ENCODE results near the gene ZNF605. TPM values are rescaled to one million over a fixed set of nuclear protein-coding genes. Genes with fewer than 3 reads are reported as not detected.

Gene ZNF605
- total and polyA plus RNA-seq, 2 of the 8 experiments (the other 6 are each of a cell fraction or from before 2014, with no cell fraction given), result 3.6 to 20.3 TPM

- H3K14ac ChIP-seq (ENCODE audit: insufficient read length), result no peak overlapping the region
- no peak overlapping the region for H2BK15ac ChIP-seq (ENCODE audit: low read length)
- H3K4me2 ChIP-seq (ENCODE audit: insufficient read depth in 1 of 2, low read depth in 2 of 2, low read length in 2 of 2), result no peak overlapping the region
- no peaks in the 10 kb centered on the region for H3K23me2 ChIP-seq (ENCODE audit: low read depth, low read length)
- DNase-seq (ENCODE audit: low read depth in 1 of 2, low spot score in 2 of 2) (no peak), FAIRE-seq (no peak)
- no peak overlapping the region for H3K23ac ChIP-seq (ENCODE audit: insufficient read length)
- H4K91ac ChIP-seq (replicated peaks; ENCODE audit: insufficient read length, low read length), result no peak overlapping the region
- H3K27me3 ChIP-seq (replicated peaks in 1 of 4; ENCODE audit: control insufficient read depth in 3 of 4, extremely low read depth in 1 of 4, insufficient read depth in 3 of 4, low read length in 3 of 4), result no peaks in the 10 kb centered on the region
- 92% methylated on average over 5 of the region's 5 CpGs; no CpG with 5 or more reads in 1 of the 2 experiments for WGBS, 2 experiments (ENCODE audit: extremely low coverage in 1 of 2, insufficient coverage in 1 of 2, insufficient read length in 1 of 2, insufficient replicate concordance in 2 of 2, low coverage in 1 of 2, low lambda C conversion rate in 2 of 2, missing lambda C conversion rate in 1 of 2)
- H2BK120ac ChIP-seq (replicated peaks; ENCODE audit: low read depth, low read length), result no peak overlapping the region
- H2BK5ac ChIP-seq (ENCODE audit: low read depth, low read length), result no peak overlapping the region
- no peak overlapping the region for H2BK12ac ChIP-seq (ENCODE audit: low read depth, low read length)
- H3K79me1 ChIP-seq (ENCODE audit: low read depth, low read length), result no peaks in the 10 kb centered on the region
- no peak overlapping the region for H3K4me3 ChIP-seq (ENCODE audit: extremely low read depth in 1 of 4, insufficient read depth in 2 of 4, low read depth in 3 of 4, low read length in 4 of 4)
- no peaks in the 10 kb centered on the region for H3K36me3 ChIP-seq (ENCODE audit: control insufficient read depth in 2 of 4, insufficient read depth in 4 of 4, low read length in 3 of 4)
- H3K4ac ChIP-seq (replicated peaks; ENCODE audit: insufficient read length, low read depth, low read length), result no peak overlapping the region
- no peak overlapping the region for H2AFZ ChIP-seq (ENCODE audit: low read length)
- no peak overlapping the region for H3K27ac ChIP-seq (ENCODE audit: low read depth, low read length)
- H3K9me3 ChIP-seq (ENCODE audit: insufficient read depth in 2 of 2, low read depth in 1 of 2, low read length in 1 of 2), result no peaks in the 10 kb centered on the region
- TF ChIP-seq HDAC2 (IDR thresholded peaks at IDR 0.05; ENCODE audit: borderline replicate concordance in 1 of 2, low read depth in 2 of 2, low read length in 2 of 2) (no peak), ZNF274 (IDR thresholded peaks at IDR 0.05; ENCODE audit: borderline replicate concordance, extremely low read depth, low read length) (no peak), CBX8 (IDR thresholded peaks at IDR 0.05; ENCODE audit: borderline replicate concordance, low read depth, low read length) (no peak), TEAD4 (IDR thresholded peaks at IDR 0.05; ENCODE audit: low read depth, low read length) (no peak), TAF7 (optimal IDR thresholded peaks at IDR 0.05; ENCODE audit: borderline replicate concordance, low read depth, low read length) (no peak), ATF2 (IDR thresholded peaks at IDR 0.05; ENCODE audit: low read length) (no peak), EZH2 (IDR thresholded peaks at IDR 0.05; ENCODE audit: low read depth, low read length, severe bottlenecking) (no peak), HDAC6 (IDR thresholded peaks at IDR 0.05; ENCODE audit: low read depth, low read length) (no peak), TAF1 (IDR thresholded peaks at IDR 0.05; ENCODE audit: low read depth, low read length) (no peak)
- no peak overlapping the region for H4K5ac ChIP-seq (ENCODE audit: insufficient read length, low read depth, low read length)
- ChIA-PET POLR2A (ENCODE audit: partially characterized antibody) (interaction anchor here (1.0 to 1.5 kb wide), 4 partner anchors 9 to 18 kb away, joined by 3 to 5 read pairs (median 4); no protein-coding TSS in a partner anchor), CTCF (ENCODE audit: partially characterized antibody) (interaction anchor here (0.7 to 0.9 kb wide), 2 partner anchors 36 to 88 kb away, joined by 3 to 5 read pairs; no protein-coding TSS in a partner anchor)
- H3K18ac ChIP-seq (ENCODE audit: extremely low read depth, low read length), result no peak overlapping the region
- H4K20me1 ChIP-seq (replicated peaks in 1 of 2; ENCODE audit: control insufficient read depth in 1 of 2, insufficient read depth in 2 of 2, low read length in 2 of 2), result no peaks in the 10 kb centered on the region
- no peak overlapping the region for H3K9ac ChIP-seq (replicated peaks in 1 of 4; ENCODE audit: extremely low read depth in 1 of 4, low read depth in 3 of 4, low read length in 3 of 4)
- no peak overlapping the region for H2AK5ac ChIP-seq (ENCODE audit: low read depth, low read length)
- no peak overlapping the region for H4K8ac ChIP-seq (ENCODE audit: extremely low read depth, insufficient read depth, low read length)
- no peaks in the 10 kb centered on the region for H3K4me1 ChIP-seq (replicated peaks in 1 of 4; ENCODE audit: control insufficient read depth in 3 of 4, insufficient read depth in 4 of 4, low read length in 3 of 4)
- no peaks in the 10 kb centered on the region for H3K79me2 ChIP-seq (ENCODE audit: control insufficient read depth in 1 of 2, insufficient read depth in 2 of 2, low read length in 2 of 2)
- no peak overlapping the region for H2BK20ac ChIP-seq (ENCODE audit: low read length)
- H3K56ac ChIP-seq (replicated peaks; ENCODE audit: insufficient read length, low read depth, low read length), result no peak overlapping the region
Observed at GRCh38 chr12:132899033-132899432, 57.1 kb downstream of the ZNF605 start.
